Measurements from ENCODE around the gene PGAM5.

The PGAM5 gene

DNA sequence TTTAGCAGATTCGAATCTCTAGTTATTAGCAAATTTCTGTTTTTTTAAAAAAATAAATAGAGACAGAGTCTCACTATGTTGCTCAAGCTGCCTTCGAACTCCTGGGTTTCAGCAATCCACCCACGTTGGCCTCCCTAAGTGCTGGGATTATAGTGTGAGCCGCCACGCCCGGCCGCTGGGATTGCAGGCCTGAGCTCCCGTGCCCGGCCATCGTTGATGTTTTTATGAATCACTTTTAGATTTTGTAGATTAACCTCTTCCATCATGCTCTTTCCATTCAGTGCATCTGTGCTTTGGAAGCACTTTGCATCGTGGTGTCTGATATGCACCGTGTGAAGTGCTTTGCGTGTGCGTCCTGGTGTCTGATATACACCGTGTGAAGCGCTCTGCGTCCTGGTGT is 20.9 kb downstream of the PGAM5 start:
- H3K27me3 ChIP-seq = no peaks in the 10 kb centered on the region
- no peaks in the 10 kb centered on the region for H3K9me3 ChIP-seq
- H3K4me1 ChIP-seq (ENCODE audit: control insufficient read depth in 1 of 2, insufficient read depth in 1 of 2, low read depth in 1 of 2, low read length in 1 of 2) = no peaks in the 10 kb centered on the region
- no peak overlapping the region for H3K27ac ChIP-seq
- TF ChIP-seq, protein P1, sequence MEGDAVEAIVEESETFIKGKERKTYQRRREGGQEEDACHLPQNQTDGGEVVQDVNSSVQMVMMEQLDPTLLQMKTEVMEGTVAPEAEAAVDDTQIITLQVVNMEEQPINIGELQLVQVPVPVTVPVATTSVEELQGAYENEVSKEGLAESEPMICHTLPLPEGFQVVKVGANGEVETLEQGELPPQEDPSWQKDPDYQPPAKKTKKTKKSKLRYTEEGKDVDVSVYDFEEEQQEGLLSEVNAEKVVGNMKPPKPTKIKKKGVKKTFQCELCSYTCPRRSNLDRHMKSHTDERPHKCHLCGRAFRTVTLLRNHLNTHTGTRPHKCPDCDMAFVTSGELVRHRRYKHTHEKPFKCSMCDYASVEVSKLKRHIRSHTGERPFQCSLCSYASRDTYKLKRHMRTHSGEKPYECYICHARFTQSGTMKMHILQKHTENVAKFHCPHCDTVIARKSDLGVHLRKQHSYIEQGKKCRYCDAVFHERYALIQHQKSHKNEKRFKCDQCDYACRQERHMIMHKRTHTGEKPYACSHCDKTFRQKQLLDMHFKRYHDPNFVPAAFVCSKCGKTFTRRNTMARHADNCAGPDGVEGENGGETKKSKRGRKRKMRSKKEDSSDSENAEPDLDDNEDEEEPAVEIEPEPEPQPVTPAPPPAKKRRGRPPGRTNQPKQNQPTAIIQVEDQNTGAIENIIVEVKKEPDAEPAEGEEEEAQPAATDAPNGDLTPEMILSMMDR (IDR thresholded peaks at IDR 0.05) = no peak
- peaks cover 96% of the 10 kb centered on the region for H3K36me3 ChIP-seq
- H3K4me3 ChIP-seq (ENCODE audit: low read depth in 1 of 2, low read length in 1 of 2) = no peak overlapping the region

DNA sequence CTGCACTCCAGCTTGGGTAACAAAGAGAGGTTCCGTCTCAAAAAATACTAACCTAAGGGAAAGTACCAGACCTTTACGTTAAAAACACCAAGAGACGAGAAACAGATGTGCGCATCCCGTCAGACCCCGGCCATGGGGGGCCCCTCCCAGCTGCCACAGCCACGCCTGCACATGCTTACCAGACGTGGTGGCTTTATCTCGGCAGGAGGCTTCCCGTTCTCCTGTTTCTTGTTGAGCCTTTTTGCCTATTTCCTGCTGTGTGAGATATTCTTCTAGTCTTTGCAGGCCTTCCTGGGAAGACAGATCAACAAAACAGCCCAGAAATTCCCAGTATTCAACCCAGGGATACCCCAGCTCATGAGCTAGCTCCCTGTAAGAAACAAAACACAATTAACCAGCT is 23.6 kb downstream of the PGAM5 start:
- H3K9me3 ChIP-seq = no peaks in the 10 kb centered on the region
- H3K36me3 ChIP-seq = peaks cover 97% of the 10 kb centered on the region
- no peaks in the 10 kb centered on the region for H3K27me3 ChIP-seq
- TF ChIP-seq, protein P1 (IDR thresholded peaks at IDR 0.05) = no peak
- no peak overlapping the region for H3K27ac ChIP-seq
- no peak overlapping the region for H3K4me3 ChIP-seq (ENCODE audit: low read depth in 1 of 2, low read length in 1 of 2)
- no peaks in the 10 kb centered on the region for H3K4me1 ChIP-seq (ENCODE audit: control insufficient read depth in 1 of 2, insufficient read depth in 1 of 2, low read depth in 1 of 2, low read length in 1 of 2)

DNA sequence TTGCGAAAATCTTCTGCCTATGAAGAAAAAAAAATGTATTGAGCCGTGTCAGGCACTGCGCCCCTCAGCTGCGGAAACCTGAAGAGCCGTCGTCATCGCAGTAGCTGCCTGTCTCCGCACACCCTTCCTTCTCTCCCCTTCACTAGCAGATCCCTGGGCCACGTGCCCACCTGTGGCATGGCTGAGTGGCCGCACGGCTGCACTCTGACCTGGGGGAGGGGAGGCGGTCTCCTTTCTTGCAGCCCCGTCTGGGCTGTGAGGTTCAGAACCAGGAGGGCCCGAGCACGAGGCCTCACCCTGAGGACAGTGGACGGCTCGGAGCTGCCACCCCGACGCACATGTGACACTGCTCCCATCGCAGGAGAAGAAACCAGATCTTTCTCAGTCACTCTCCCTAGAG is 24.9 kb downstream of the PGAM5 start:
- Histone ChIP-seq H3K4me1 (ENCODE audit: control insufficient read depth in 1 of 2, insufficient read depth in 1 of 2, low read depth in 1 of 2, low read length in 1 of 2) (no peaks in the 10 kb centered on the region), H3K36me3 (peaks cover 100% of the 10 kb centered on the region), H3K9me3 (no peaks in the 10 kb centered on the region), H3K4me3 (ENCODE audit: low read depth in 1 of 2, low read length in 1 of 2) (no peak overlapping the region), H3K27ac (no peak overlapping the region), H3K27me3 (no peaks in the 10 kb centered on the region)
- TF ChIP-seq, protein P1 (IDR thresholded peaks at IDR 0.05) = no peak

DNA sequence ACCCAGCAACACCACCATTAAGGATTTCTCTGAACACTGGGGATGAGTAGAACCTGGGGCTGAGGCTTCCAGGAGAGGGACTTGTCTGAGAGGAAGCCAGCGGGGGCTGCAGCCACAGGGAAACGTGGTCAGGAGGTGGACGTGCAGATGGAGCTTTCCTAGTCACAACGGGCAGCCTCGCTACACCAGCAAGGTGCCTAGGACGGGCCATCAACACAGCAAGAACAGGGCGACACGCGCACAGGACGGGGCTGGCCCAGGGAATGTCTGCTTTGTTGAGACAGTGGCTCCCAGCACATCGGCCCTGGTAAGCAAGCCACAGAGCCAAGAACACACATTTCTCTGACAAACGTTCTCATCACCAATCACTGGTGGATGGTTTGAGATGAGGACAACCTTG is 25.7 kb downstream of the PGAM5 start:
- TF ChIP-seq, protein P1 (IDR thresholded peaks at IDR 0.05) = no peak
- Histone ChIP-seq H3K4me3 (ENCODE audit: low read depth in 1 of 2, low read length in 1 of 2) (no peak overlapping the region), H3K4me1 (ENCODE audit: control insufficient read depth in 1 of 2, insufficient read depth in 1 of 2, low read depth in 1 of 2, low read length in 1 of 2) (no peaks in the 10 kb centered on the region), H3K27me3 (no peaks in the 10 kb centered on the region), H3K9me3 (no peaks in the 10 kb centered on the region), H3K36me3 (peaks cover 100% of the 10 kb centered on the region), H3K27ac (no peak overlapping the region)

DNA sequence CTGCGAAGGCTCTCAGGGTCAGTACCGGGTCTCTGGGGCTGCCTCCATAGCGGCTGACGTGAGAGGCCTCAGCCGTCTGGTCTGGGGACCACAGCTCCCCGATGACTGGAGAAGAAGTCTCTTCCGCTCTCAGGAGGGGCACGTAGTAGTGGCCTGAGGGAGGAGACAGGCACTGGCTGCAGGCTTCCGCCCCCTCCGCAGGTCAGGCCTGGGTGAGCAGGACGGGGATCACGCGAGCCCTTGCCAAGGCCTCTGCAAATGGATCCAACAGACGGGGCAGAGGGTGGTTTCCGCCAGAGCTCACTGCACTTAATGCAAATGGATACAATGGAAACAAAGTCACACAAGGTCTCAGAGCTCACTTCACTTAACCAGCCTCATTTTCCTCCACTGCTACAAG is 26.3 kb downstream of the PGAM5 start:
- no peaks in the 10 kb centered on the region for H3K27me3 ChIP-seq
- peaks cover 100% of the 10 kb centered on the region for H3K36me3 ChIP-seq
- H3K9me3 ChIP-seq = no peaks in the 10 kb centered on the region
- no peaks in the 10 kb centered on the region for H3K4me1 ChIP-seq (ENCODE audit: control insufficient read depth in 1 of 2, insufficient read depth in 1 of 2, low read depth in 1 of 2, low read length in 1 of 2)
- no peak overlapping the region for H3K4me3 ChIP-seq (ENCODE audit: low read depth in 1 of 2, low read length in 1 of 2)
- no peak overlapping the region for H3K27ac ChIP-seq
- TF ChIP-seq, protein P1 (IDR thresholded peaks at IDR 0.05) = no peak
